NT2/D1 (cell line): ENCODE measurements around the gene ADAMTS12.

Experiments
- SUZ12 ChIP-seq: IDR thresholded peaks from 2 replicates; pipeline ENCODE4 v1.6.1; 2011; ENCODE audit not compliant: insufficient read length, insufficient read depth; ENCODE audit errors: extremely low read depth
- YY1 ChIP-seq: IDR thresholded peaks from 2 replicates; pipeline ENCODE4 v1.6.1; 2011; ENCODE audit not compliant: insufficient read length, insufficient read depth
- ZNF274 ChIP-seq: IDR thresholded peaks from 2 replicates; pipeline ENCODE4 v1.6.1; 2011; ENCODE audit warnings: mild to moderate bottlenecking, low read depth, low read length

DNA sequence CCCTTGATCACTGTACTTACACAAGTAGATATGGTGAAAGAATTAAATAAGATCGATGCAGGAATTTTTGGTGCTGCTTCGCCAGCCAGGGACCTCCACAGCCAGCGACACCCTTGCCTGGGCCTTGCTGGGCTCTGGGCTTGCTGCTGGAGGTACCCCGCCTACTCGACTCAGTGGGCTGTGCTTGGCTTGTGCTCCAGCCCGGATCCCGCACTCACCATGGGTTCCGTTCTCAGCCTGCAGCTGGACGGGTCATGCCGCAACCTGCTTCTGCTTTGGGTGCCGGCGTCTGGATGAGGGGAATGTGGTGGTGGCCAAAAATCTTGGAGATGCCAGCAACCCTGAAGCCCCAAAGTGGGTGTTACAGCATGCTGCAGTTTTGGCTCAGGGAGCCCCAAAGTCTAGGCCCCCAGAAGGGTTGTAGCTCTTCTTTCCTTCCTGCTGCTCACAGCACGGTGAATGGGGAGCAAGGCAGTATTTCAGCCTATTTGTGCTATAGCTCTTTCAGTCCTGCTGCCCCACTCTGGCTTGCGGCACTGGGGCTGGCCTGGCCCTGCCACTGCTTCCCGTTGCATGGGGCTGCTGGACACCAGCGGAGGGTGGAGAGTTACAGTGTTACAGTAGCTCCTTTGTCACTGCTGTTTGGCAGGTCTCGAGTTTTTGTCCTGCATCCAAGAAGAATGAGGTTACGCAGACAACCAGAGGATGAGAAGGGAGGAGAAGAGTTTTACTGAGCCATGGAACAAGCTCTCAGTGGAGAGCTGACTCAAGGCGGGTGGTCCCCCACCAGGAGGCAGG, 403.0 kb downstream of the ADAMTS12 start:
- TF ChIP-seq ZNF274 (no peak), YY1 (no peak), SUZ12 (no peak)
